Central memory CD8-positive, alpha-beta T cell (primary cell): ENCODE results near the gene HYAL2.
A peak's percentile ranks its signal among the peaks of the same experiment; 100 is the strongest.
"Not testable (repeated sequence)": the region's sequence is repeated elsewhere in the genome, so short reads cannot be mapped to it uniquely, and the experiment has no call there.

Experiments
- ATAC-seq: fragments of 150-1000 bp; cut with Tn5 transposase; replicated peaks from 2 replicates; pipeline ENCODE4 v1.10.0; 2022; ENCODE audit warnings: mild to moderate bottlenecking, moderate FRiP score, moderate number of reproducible peaks; ENCODE audit not compliant: poor library complexity, severe bottlenecking; ENCODE audit errors: extremely low read depth
- DNase-seq, 2 donors: peaks; one replicate each; pipeline ENCODE4 v3.0.0; 2021; ENCODE audit warnings: low spot score in 2 of 2
- H3K27ac Mint-ChIP-seq: one replicate; pipeline ENCODE4 v1.8.0; 2022; ENCODE audit warnings: low read depth, mild to moderate bottlenecking, moderate library complexity, mixed read lengths
- H3K27me3 Mint-ChIP-seq: one replicate; pipeline ENCODE4 v1.8.0; 2022; ENCODE audit warnings: mixed read lengths
- H3K36me3 Mint-ChIP-seq: one replicate; pipeline ENCODE4 v1.8.0; 2022; ENCODE audit warnings: mild to moderate bottlenecking, moderate library complexity, mixed read lengths; ENCODE audit not compliant: insufficient read depth
- H3K4me1 Mint-ChIP-seq: one replicate; pipeline ENCODE4 v1.8.0; 2022; ENCODE audit warnings: mixed read lengths
- H3K4me3 Mint-ChIP-seq: one replicate; pipeline ENCODE4 v1.8.0; 2022; ENCODE audit warnings: mild to moderate bottlenecking, moderate library complexity, mixed read lengths
- H3K9me3 Mint-ChIP-seq: one replicate; pipeline ENCODE4 v1.8.0; 2022; ENCODE audit warnings: mixed read lengths

The HYAL2 gene

DNA sequence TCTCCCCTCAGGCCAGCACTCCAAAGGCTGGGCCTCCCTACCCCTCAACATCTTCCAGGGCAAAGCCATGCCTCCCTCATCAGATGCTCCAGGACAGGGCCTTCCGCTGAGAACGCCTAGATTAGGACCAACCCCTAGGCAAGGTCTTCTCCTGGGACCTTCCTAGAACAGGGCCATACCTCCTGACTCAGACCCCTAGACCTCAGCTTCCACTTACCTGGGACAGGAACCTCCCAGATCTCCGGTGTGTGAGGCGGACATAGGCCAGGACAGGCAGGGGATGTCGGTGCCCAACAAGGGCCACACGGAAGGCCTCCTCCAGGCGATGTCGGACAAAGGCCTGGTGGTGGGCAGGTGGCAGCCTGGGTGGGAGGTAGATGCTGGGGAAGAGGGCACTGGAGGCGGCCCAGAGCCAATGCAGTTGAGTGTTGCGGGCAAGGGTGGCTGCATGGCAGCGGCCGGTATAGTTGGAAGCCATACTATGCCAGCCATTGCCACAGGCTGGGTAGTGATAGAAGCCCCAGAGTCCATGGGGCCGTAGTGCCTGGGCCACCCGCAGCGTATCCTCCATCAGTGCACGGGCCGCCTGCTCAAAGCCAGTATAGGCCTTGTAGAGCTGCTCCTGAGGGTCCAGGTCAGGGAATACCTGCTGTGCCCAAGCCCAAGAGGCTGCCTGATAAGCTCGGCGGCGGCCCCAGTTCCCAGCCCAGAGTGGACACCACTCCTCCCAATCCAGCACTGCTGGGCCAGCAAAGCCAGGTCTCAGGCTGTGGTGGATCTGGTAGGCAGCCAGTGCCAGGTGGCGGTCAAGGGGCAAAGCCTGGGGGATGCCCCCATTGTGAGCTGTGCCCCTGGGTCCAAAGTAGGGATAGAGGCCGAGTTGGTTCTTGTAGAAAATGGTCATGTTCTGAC, 27.8 kb downstream of the HYAL2 start:
- H3K9me3 Mint-ChIP-seq, result no peaks in the 10 kb centered on the region
- H3K27me3 Mint-ChIP-seq, result no peaks in the 10 kb centered on the region
- H3K4me3 Mint-ChIP-seq, result no peak overlapping the region
- no peak for ATAC-seq
- H3K27ac Mint-ChIP-seq, result no peak overlapping the region
- no peak for DNase-seq
- peaks cover 6% of the 10 kb centered on the region for H3K36me3 Mint-ChIP-seq
- peaks cover 32% of the 10 kb centered on the region for H3K4me1 Mint-ChIP-seq

DNA sequence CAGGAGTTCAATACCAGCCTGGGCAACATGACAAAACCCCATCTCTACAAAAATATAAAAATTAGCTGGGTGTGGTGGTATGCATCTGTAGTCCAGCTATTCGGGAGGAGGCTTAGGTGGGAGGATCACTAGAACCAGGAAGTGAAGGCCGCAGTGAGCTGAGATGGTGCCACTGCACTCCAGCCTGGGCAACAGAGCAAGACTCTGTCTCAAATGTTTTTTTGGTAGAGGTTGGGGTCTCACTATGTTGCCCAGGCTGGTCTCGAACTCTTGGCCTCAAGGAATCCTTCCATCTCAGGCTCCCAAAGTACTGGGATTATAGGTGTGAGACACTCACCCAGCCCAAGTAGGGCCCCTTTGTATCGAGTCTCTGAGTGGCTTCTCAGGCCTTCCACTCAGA, 28.5 kb downstream of the HYAL2 start:
- ATAC-seq, result no peak
- Mint-ChIP-seq H3K9me3 (no peaks in the 10 kb centered on the region), H3K4me1 (peaks cover 27% of the 10 kb centered on the region), H3K27me3 (no peaks in the 10 kb centered on the region), H3K36me3 (peaks cover 4% of the 10 kb centered on the region), H3K27ac (no peak overlapping the region), H3K4me3 (no peak overlapping the region)
- no peak for DNase-seq

GRCh38 chr3:50293079-50293801, 29.3 kb downstream of the HYAL2 start:
- H3K36me3 Mint-ChIP-seq, result peaks cover 5% of the 10 kb centered on the region
- ATAC-seq (no peak), DNase-seq (no peak)
- H3K27me3 Mint-ChIP-seq, result no peaks in the 10 kb centered on the region
- H3K4me3 Mint-ChIP-seq, result peak overlapping the region; percentile 86
- H3K27ac Mint-ChIP-seq, result peak overlapping the region; percentile 95
- H3K4me1 Mint-ChIP-seq, result peaks cover 21% of the 10 kb centered on the region
- no peaks in the 10 kb centered on the region for H3K9me3 Mint-ChIP-seq

GRCh38 chr3:50292159-50293078, 30.1 kb downstream of the HYAL2 start, which contains the start of gene IFRD2:
TSS of gene IFRD2 (minus strand) at chr3:50292429. CDS start at chr3:50292274, 155 bp downstream.
- Mint-ChIP-seq H3K4me1 (peaks cover 18% of the 10 kb centered on the region), H3K27ac (peak within 1 kb of the TSS; percentile 95)
- peak; percentile 100 for ATAC-seq

DNA sequence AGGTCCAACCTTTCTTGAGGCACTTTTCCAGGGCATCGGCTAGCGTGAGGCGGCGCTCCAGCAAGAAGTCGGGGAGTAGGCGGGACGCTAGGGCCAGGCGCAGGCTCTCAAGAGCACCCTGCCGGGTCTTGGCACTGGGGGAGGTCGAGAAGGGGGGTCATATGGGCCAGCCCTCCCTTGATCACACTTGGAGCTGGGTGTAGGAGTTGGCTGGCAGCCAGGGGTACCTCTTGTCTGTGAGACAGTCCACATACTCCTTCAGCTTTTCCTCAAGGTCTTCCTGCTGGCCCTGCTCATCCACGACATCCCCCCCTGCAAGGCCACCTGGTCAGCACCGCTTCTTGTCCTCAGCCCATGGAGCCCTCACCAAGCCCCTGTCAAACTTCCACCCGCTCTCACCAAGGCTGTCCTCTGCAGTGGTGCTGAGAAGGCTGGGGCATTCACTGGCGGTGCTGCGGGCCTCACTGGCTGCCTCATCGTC, 32.3 kb downstream of the HYAL2 start:
- H3K4me3 Mint-ChIP-seq, result no peak overlapping the region
- no peaks in the 10 kb centered on the region for H3K9me3 Mint-ChIP-seq
- peaks cover 18% of the 10 kb centered on the region for H3K4me1 Mint-ChIP-seq
- ATAC-seq (no peak), DNase-seq (no peak)
- peaks cover 13% of the 10 kb centered on the region for H3K36me3 Mint-ChIP-seq
- H3K27ac Mint-ChIP-seq, result no peak overlapping the region
- H3K27me3 Mint-ChIP-seq, result no peaks in the 10 kb centered on the region

More at GRCh38 chr3:50292159-50293078, 30.1 kb downstream of the HYAL2 start, which contains the start of gene IFRD2:
- Mint-ChIP-seq H3K4me3 (peak within 1 kb of the TSS; percentile 86), H3K27me3 (no peaks in the 10 kb centered on the region), H3K36me3 (peaks cover 8% of the 10 kb centered on the region), H3K9me3 (no peaks in the 10 kb centered on the region)
- DNase-seq, result peak; percentile 84 to 93

- no peak for ATAC-seq
- Mint-ChIP-seq H3K36me3 (peaks cover 13% of the 10 kb centered on the region), H3K4me1 (peaks cover 18% of the 10 kb centered on the region), H3K4me3 (peak overlapping the region; percentile 2), H3K27me3 (no peaks in the 10 kb centered on the region), H3K9me3 (no peaks in the 10 kb centered on the region), H3K27ac (no peak overlapping the region)
- no peak for DNase-seq
Observed at GRCh38 chr3:50289130-50289529, 33.4 kb downstream of the HYAL2 start.

- DNase-seq, result no peak
- Mint-ChIP-seq H3K9me3 (no peaks in the 10 kb centered on the region), H3K4me3 (no peak overlapping the region), H3K36me3 (peaks cover 13% of the 10 kb centered on the region), H3K4me1 (peaks cover 18% of the 10 kb centered on the region), H3K27me3 (no peaks in the 10 kb centered on the region), H3K27ac (no peak overlapping the region)
- no peak for ATAC-seq
Observed at GRCh38 chr3:50288387-50289007, 34.0 kb downstream of the HYAL2 start.

GRCh38 chr3:50287262-50287661, 35.3 kb downstream of the HYAL2 start:
- Mint-ChIP-seq H3K4me1 (peaks cover 8% of the 10 kb centered on the region), H3K4me3 (no peak overlapping the region), H3K27me3 (no peaks in the 10 kb centered on the region), H3K9me3 (no peaks in the 10 kb centered on the region), H3K27ac (no peak overlapping the region), H3K36me3 (peaks cover 9% of the 10 kb centered on the region)
- no peak for DNase-seq
- no peak for ATAC-seq

DNA sequence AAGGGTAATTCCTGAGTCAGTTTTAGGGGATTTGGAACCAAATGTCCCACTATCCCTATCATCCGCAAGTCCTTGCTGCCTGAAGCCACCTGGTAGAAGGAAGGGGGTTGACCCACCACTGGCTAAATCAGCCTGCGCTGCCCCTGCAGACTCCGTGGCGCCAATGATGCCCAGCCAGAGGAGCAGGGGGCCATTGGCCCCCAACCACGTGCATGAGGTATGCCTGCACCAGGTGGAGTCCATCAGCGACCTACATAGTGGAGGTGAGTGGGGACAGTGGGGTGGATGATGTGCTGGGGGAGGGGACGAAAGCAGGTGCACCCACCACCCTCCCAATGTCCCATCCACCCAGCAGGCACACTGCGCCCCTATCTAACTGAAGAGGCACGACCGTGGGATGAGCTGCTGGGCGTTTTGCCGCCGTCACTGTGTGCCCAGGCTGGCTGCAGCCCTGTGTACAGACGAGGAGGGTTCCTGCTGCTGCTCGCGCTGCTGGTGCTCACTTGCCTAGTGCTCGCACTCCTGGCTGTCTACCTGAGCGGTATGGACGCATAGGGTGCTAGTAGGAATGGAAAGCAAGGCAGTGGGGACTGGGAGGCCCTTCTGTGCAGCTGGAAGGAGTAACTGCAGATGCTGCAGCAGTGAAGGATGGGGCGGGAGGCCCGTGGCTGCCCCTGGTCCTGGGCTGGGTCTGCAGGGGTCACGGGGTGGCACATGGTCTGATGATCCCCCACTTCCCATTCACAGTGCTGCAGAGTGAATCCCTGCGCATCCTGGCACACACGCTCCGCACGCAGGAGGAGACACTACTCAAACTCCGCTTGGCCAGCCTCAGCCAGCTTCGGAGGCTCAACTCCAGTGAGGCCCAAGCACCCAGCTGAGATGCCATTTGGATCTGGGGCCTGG, 36.0 kb downstream of the HYAL2 start:
- no peaks in the 10 kb centered on the region for H3K9me3 Mint-ChIP-seq
- DNase-seq, result no peak
- ATAC-seq, result no peak
- no peak overlapping the region for H3K27ac Mint-ChIP-seq
- H3K4me1 Mint-ChIP-seq, result peaks cover 6% of the 10 kb centered on the region
- H3K36me3 Mint-ChIP-seq, result peaks cover 9% of the 10 kb centered on the region
- no peaks in the 10 kb centered on the region for H3K27me3 Mint-ChIP-seq
- no peak overlapping the region for H3K4me3 Mint-ChIP-seq

DNA sequence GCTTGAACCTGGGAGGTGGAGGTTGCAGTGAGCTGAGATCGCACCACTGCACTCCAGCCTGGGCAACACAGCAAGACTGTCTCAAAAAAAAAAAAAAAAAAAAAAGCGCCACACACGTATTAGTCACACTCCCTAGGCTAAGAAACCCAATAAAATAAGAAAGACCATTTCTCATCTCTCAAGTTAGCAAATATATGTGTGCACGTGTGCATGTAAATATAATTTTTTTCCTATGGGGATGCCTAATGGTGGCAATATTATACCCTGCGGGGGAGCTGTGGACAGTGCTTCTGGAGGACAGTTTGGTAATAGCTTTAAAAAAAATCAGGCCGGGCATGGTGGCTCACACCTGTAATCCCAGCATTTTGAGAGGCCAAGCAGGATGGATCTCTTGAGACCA, 38.4 kb downstream of the HYAL2 start:
- not testable (repeated sequence) for H3K36me3 Mint-ChIP-seq, H3K27me3 Mint-ChIP-seq, H3K27ac Mint-ChIP-seq, H3K9me3 Mint-ChIP-seq, H3K4me3 Mint-ChIP-seq, DNase-seq, H3K4me1 Mint-ChIP-seq, ATAC-seq
